CD4-positive, alpha-beta T cell treated with Interleukin-1 beta for 1 hour (primary cell): Measurements from ENCODE around the gene SMG7.

ENCODE experiments used
- DNase-seq, 2 donors: peaks; one replicate each; pipeline ENCODE4 v3.0.0-alpha.2; 2020 to 2022

SMG7 gene

GRCh38 chr1:183470961-183471742 is 1.1 kb upstream of the SMG7 start:
- DNase-seq = peak; percentile 74 to 75

GRCh38 chr1:183471743-183472487 is 384 bp upstream of the SMG7 start:
- peak; percentile 96 to 97 for DNase-seq

- DNase-seq = no peak
Observed at GRCh38 chr1:183473217-183473536, 878 bp downstream of the SMG7 start.

- no peak for DNase-seq
Observed at GRCh38 chr1:183476081-183476480, 3.8 kb downstream of the SMG7 start.

GRCh38 chr1:183477986-183478781 is 5.9 kb downstream of the SMG7 start:
- DNase-seq = peak in 1 of 2 donors; percentile 5

GRCh38 chr1:183480971-183481441 is 8.7 kb downstream of the SMG7 start:
- DNase-seq = no peak

- no peak for DNase-seq
Observed at GRCh38 chr1:183483224-183483623, 10.9 kb downstream of the SMG7 start.

- no peak for DNase-seq
Observed at GRCh38 chr1:183484254-183484653, 12.0 kb downstream of the SMG7 start.

- no peak for DNase-seq
Observed at GRCh38 chr1:183484851-183485250, 12.6 kb downstream of the SMG7 start.

- DNase-seq = no peak
Observed at GRCh38 chr1:183487674-183488442, 15.6 kb downstream of the SMG7 start.

- no peak for DNase-seq
Observed at GRCh38 chr1:183490932-183491331, 18.6 kb downstream of the SMG7 start.

- DNase-seq = no peak
Observed at GRCh38 chr1:183493540-183494245, 21.4 kb downstream of the SMG7 start.

GRCh38 chr1:183495420-183495819 is 23.1 kb downstream of the SMG7 start:
- no peak for DNase-seq

GRCh38 chr1:183497218-183497617 is 24.9 kb downstream of the SMG7 start:
- DNase-seq = no peak

GRCh38 chr1:183498342-183498991 is 26.2 kb downstream of the SMG7 start:
- no peak for DNase-seq

- DNase-seq = no peak
Observed at GRCh38 chr1:183505454-183506089, 33.3 kb downstream of the SMG7 start.

GRCh38 chr1:183506561-183506960 is 34.3 kb downstream of the SMG7 start:
- DNase-seq = no peak

GRCh38 chr1:183508694-183509093 is 36.4 kb downstream of the SMG7 start:
- DNase-seq = no peak

GRCh38 chr1:183512450-183512849 is 40.2 kb downstream of the SMG7 start:
- DNase-seq = no peak

- DNase-seq = no peak
Observed at GRCh38 chr1:183514235-183514634, 41.9 kb downstream of the SMG7 start.
